ENCODE data around the gene ALX4.

GRCh38 chr11:44320289-44320973, 10.5 kb upstream of the ALX4 start:
- TF ChIP-seq EZH2 (IDR thresholded peaks at IDR 0.05; ENCODE audit: low read length, missing control alignments) (no peak), CTCF (conservative IDR thresholded peaks at IDR 0.05 in 1 of 2, IDR thresholded peaks at IDR 0.05 in 1 of 2; ENCODE audit: low read depth in 1 of 2, low read length in 2 of 2) (no peak)
